ENCODE data around the gene PIP4K2B.

PIP4K2B gene

GRCh38 chr17:38745545-38745944, 53.8 kb downstream of the PIP4K2B start:
- Histone ChIP-seq H3K27me3 (ENCODE audit: insufficient read depth, poor library complexity, severe bottlenecking) (peaks cover 40% of the 10 kb centered on the region), H3K4me3 (replicated peaks; ENCODE audit: insufficient read depth, low read length) (no peak overlapping the region), H3K27ac (replicated peaks) (no peak overlapping the region)
- TF ChIP-seq SPI1 (IDR thresholded peaks at IDR 0.05; ENCODE audit: borderline replicate concordance, low read depth): no peak
- no peak for TF ChIP-seq CTCF (IDR thresholded peaks at IDR 0.05; ENCODE audit: insufficient read depth, low read length)
- TF ChIP-seq GABPA (IDR thresholded peaks at IDR 0.05; ENCODE audit: low read depth): no peak
- no peak for TF ChIP-seq POLR2AphosphoS5 (IDR thresholded peaks at IDR 0.05; ENCODE audit: low read depth)
- no peak for TF ChIP-seq REST (IDR thresholded peaks at IDR 0.05; ENCODE audit: insufficient replicate concordance, low read depth)
- no peak for DNase-seq (ENCODE audit: low read depth in 1 of 2, low spot score in 1 of 2)

- no peak for DNase-seq (ENCODE audit: low read depth in 1 of 2, low spot score in 1 of 2)
- Histone ChIP-seq H3K4me3 (replicated peaks; ENCODE audit: insufficient read depth, low read length) (no peak overlapping the region), H3K27ac (replicated peaks) (no peak overlapping the region), H3K27me3 (ENCODE audit: insufficient read depth, poor library complexity, severe bottlenecking) (peaks cover 26% of the 10 kb centered on the region)
- no peak for TF ChIP-seq REST (IDR thresholded peaks at IDR 0.05; ENCODE audit: insufficient replicate concordance, low read depth)
- no peak for TF ChIP-seq POLR2AphosphoS5 (IDR thresholded peaks at IDR 0.05; ENCODE audit: low read depth)
- no peak for TF ChIP-seq GABPA (IDR thresholded peaks at IDR 0.05; ENCODE audit: low read depth)
- no peak for TF ChIP-seq SPI1 (IDR thresholded peaks at IDR 0.05; ENCODE audit: borderline replicate concordance, low read depth)
- no peak for TF ChIP-seq CTCF (IDR thresholded peaks at IDR 0.05; ENCODE audit: insufficient read depth, low read length)
Observed at GRCh38 chr17:38743556-38744171, 55.7 kb downstream of the PIP4K2B start.

- Histone ChIP-seq H3K27ac (replicated peaks) (no peak overlapping the region), H3K4me3 (replicated peaks; ENCODE audit: insufficient read depth, low read length) (no peak overlapping the region), H3K27me3 (ENCODE audit: insufficient read depth, poor library complexity, severe bottlenecking) (peaks cover 19% of the 10 kb centered on the region)
- TF ChIP-seq REST (IDR thresholded peaks at IDR 0.05; ENCODE audit: insufficient replicate concordance, low read depth) (no peak), SPI1 (IDR thresholded peaks at IDR 0.05; ENCODE audit: borderline replicate concordance, low read depth) (no peak), POLR2AphosphoS5 (IDR thresholded peaks at IDR 0.05; ENCODE audit: low read depth) (no peak), CTCF (IDR thresholded peaks at IDR 0.05; ENCODE audit: insufficient read depth, low read length) (no peak), GABPA (IDR thresholded peaks at IDR 0.05; ENCODE audit: low read depth) (no peak)
- DNase-seq (ENCODE audit: low read depth in 1 of 2, low spot score in 1 of 2): peak in 1 of 2 experiments; percentile 22
Observed at GRCh38 chr17:38742411-38743308, 56.7 kb downstream of the PIP4K2B start.
